OCI-LY3 (cell line): ENCODE measurements around the gene TMEM132A.
A peak's percentile ranks its signal among the peaks of the same experiment; 100 is the strongest.

Source experiments
- H2AFZ ChIP-seq: fragments of 200-600, 300-600 bp; shearing (Covaris generic); 2 replicates; pipeline ENCODE4 v1.6.0; 2014; ENCODE audit warnings: antibody characterized with exemption, low read depth, low read length
- H3K27ac ChIP-seq: fragments of 200-600, 300-600 bp; sonication (generic); 2 replicates; pipeline ENCODE4 v1.5.1; 2014; ENCODE audit warnings: mild to moderate bottlenecking, low read length, moderate library complexity, mixed read lengths
- H3K27me3 ChIP-seq: fragments of 200-600, 300-600 bp; sonication (generic); 2 replicates; pipeline ENCODE4 v1.6.1; 2014; ENCODE audit warnings: low read depth, low read length, mixed read lengths
- H3K36me3 ChIP-seq: fragments of 200-600, 300-600 bp; sonication (generic); replicated peaks from 2 replicates; pipeline ENCODE3; 2014; ENCODE audit warnings: low read depth, low read length, mixed read lengths
- H3K4me1 ChIP-seq: fragments of 300-600, 200-600 bp; sonication (generic); 2 replicates; pipeline ENCODE4 v1.6.1; 2014; ENCODE audit warnings: low read length, mixed read lengths
- H3K4me2 ChIP-seq: fragments of 200-600, 300-600 bp; sonication (generic); 2 replicates; pipeline ENCODE4 v1.6.1; 2014; ENCODE audit warnings: low read length, mixed read lengths
- H3K4me3 ChIP-seq: fragments of 300-600, 200-600 bp; sonication (generic); 2 replicates; pipeline ENCODE4 v1.5.1; 2014; ENCODE audit warnings: antibody characterized with exemption, mild to moderate bottlenecking, low read length, moderate library complexity
- H3K79me2 ChIP-seq: fragments of 300-600, 200-600 bp; shearing (Covaris generic); 2 replicates; pipeline ENCODE4 v1.6.1; 2014; ENCODE audit warnings: mild to moderate bottlenecking, low read length, mixed read lengths
- H3K9ac ChIP-seq: fragments of 300-600, 200-600 bp; shearing (Covaris generic); 2 replicates; pipeline ENCODE4 v1.6.0; 2014; ENCODE audit warnings: mild to moderate bottlenecking, low read length, moderate library complexity
- H3K9me3 ChIP-seq: fragments of 200-600, 300-600 bp; shearing (Covaris generic); 2 replicates; pipeline ENCODE4 v1.6.1; 2014; ENCODE audit warnings: low read length, mixed read lengths; ENCODE audit not compliant: insufficient read depth
- H4K20me1 ChIP-seq: fragments of 200-600, 300-600 bp; sonication (generic); 2 replicates; pipeline ENCODE4 v1.6.1; 2016; ENCODE audit warnings: low read length, mixed read lengths; ENCODE audit not compliant: insufficient read depth
- CTCF ChIP-seq: fragments of 200-600, 300-600 bp; sonication (generic); IDR thresholded peaks from 2 replicates; pipeline ENCODE4 v1.5.1; 2014; ENCODE audit warnings: antibody characterized with exemption, low read length, low read depth
- EZH2phosphoT487 ChIP-seq: fragments of 200-600 bp; shearing (Covaris generic); IDR thresholded peaks from 2 replicates; pipeline ENCODE4 v1.6.1; 2018; ENCODE audit warnings: antibody characterized with exemption, mixed run types, low read depth

Gene TMEM132A

DNA sequence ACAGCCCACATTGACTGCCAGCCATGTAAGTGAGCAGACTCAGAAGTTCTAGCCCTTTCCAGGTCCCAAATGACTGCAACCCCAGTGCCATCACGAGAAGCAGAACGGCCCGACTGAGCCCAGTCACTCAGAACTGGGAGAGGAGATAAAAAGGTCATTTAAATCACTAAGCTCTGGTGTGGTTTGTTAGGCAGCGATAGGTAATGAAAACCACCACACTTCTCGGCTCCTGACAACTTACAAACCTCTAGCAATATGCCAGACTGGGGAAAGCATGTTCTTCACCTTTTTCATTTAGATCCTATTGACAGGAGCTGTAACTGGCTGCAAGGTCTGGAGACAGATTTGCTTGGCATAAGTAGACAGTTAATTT is 21.0 kb downstream of the TMEM132A start:
- Histone ChIP-seq H3K4me3 (no peak overlapping the region), H3K9me3 (no peaks in the 10 kb centered on the region), H3K4me2 (no peak overlapping the region), H3K9ac (no peak overlapping the region), H3K79me2 (peaks cover 78% of the 10 kb centered on the region), H2AFZ (no peak overlapping the region), H3K36me3 (peaks cover 88% of the 10 kb centered on the region), H3K4me1 (peaks cover 35% of the 10 kb centered on the region), H4K20me1 (peaks cover 97% of the 10 kb centered on the region), H3K27ac (no peak overlapping the region), H3K27me3 (no peaks in the 10 kb centered on the region)
- TF ChIP-seq EZH2phosphoT487 (no peak), CTCF (no peak)

GRCh38 chr11:60946601-60947264 is 22.5 kb downstream of the TMEM132A start:
- Histone ChIP-seq H3K27ac (no peak overlapping the region), H2AFZ (no peak overlapping the region), H3K79me2 (peaks cover 92% of the 10 kb centered on the region), H3K27me3 (no peaks in the 10 kb centered on the region), H3K4me3 (no peak overlapping the region), H3K9ac (no peak overlapping the region), H3K9me3 (no peaks in the 10 kb centered on the region), H3K4me1 (peaks cover 35% of the 10 kb centered on the region), H3K36me3 (peaks cover 76% of the 10 kb centered on the region), H3K4me2 (no peak overlapping the region), H4K20me1 (peaks cover 87% of the 10 kb centered on the region)
- TF ChIP-seq EZH2phosphoT487, result no peak
- TF ChIP-seq CTCF, result no peak

DNA sequence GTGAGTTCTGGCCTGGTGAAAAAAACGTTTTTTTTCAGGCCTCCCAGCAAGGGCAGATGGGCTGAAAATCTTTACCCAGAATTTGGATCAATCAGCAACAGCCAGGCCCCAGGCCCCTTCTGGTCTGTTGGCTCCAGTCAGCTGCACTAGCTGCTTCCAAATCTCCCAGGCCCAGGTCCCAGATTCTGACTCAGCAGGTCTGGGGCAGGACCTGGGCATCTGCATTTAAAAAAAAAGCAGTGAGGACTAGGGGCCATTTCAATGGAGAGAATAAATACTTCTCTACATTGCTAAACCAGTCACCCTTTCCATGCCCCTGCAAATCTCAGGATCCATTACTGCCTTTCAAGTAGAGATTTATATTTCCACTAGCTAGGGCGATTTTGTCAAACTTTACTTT is 23.4 kb downstream of the TMEM132A start:
- peaks cover 90% of the 10 kb centered on the region for H3K79me2 ChIP-seq

DNA sequence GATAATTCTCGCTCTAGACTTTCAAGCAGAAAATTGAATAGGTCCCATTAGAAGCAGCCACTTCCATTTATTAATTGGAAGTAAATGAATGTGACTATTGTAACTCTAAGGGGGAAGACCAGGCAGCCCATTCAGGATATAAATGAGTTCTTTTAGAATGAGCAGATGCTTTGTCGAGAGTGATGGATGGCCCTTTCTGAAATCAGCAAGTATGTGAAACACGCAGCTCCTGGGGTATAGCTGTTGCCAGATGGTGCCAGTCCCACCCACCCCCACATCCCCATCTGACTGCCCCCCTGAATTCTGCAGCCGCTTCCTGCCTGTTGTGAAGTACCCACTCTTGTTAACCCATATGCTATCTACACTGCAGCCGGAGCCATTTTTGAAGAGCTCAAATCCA is 24.0 kb downstream of the TMEM132A start:
- H3K9me3 ChIP-seq, result no peaks in the 10 kb centered on the region
- H3K4me2 ChIP-seq, result peak overlapping the region; percentile 52
- peak overlapping the region; percentile 37; the same call in 1 of the 2 replicates for H3K4me3 ChIP-seq
- peaks cover 72% of the 10 kb centered on the region for H4K20me1 ChIP-seq
- no peak overlapping the region for H3K27ac ChIP-seq
- H3K4me1 ChIP-seq, result peaks cover 33% of the 10 kb centered on the region
- no peak overlapping the region for H3K9ac ChIP-seq
- TF ChIP-seq CTCF, result no peak
- no peak for TF ChIP-seq EZH2phosphoT487
- H3K27me3 ChIP-seq, result no peaks in the 10 kb centered on the region
- H3K79me2 ChIP-seq, result peaks cover 85% of the 10 kb centered on the region
- no peak overlapping the region for H2AFZ ChIP-seq
- H3K36me3 ChIP-seq, result peaks cover 61% of the 10 kb centered on the region

More for the DNA sequence above, 23.4 kb downstream of the TMEM132A start:
- Histone ChIP-seq H4K20me1 (peaks cover 78% of the 10 kb centered on the region), H3K27me3 (no peaks in the 10 kb centered on the region), H3K4me2 (no peak overlapping the region), H3K4me1 (peaks cover 32% of the 10 kb centered on the region), H3K4me3 (no peak overlapping the region), H3K9ac (no peak overlapping the region), H3K36me3 (peaks cover 66% of the 10 kb centered on the region), H2AFZ (no peak overlapping the region), H3K27ac (no peak overlapping the region), H3K9me3 (no peaks in the 10 kb centered on the region)
- TF ChIP-seq EZH2phosphoT487 (no peak), CTCF (no peak)
